Ovary (tissue), 9 donors: ENCODE measurements around the gene COL5A1. TPM values are rescaled to one million over a fixed set of nuclear protein-coding genes. Genes with fewer than 3 reads are reported as not detected.
"Not testable (repeated sequence)": the region's sequence is repeated elsewhere in the genome, so short reads cannot be mapped to it uniquely, and the experiment has no call there.

Experiments used
- DNase-seq, 5 donors: peaks; one replicate each; pipeline ENCODE4 v3.0.0-alpha.2; 2019 to 2020
- H3K27ac ChIP-seq, 2 donors: fragments of 200-600 bp; one replicate each; pipeline versions ENCODE4 v1.5.1 to v1.8.0; 2019 to 2022
- H3K27me3 ChIP-seq: fragments of 200-600 bp; one replicate; pipeline ENCODE4 v1.8.0; 2022
- H3K36me3 ChIP-seq: fragments of 200-600 bp; sonication (generic); one replicate; pipeline ENCODE4 v1.5.1; 2019
- H3K4me1 ChIP-seq: one replicate; pipeline ENCODE4 v1.8.1; 2013; ENCODE audit warnings: mild to moderate bottlenecking, moderate library complexity; ENCODE audit not compliant: insufficient read depth
- H3K4me3 ChIP-seq: fragments of 200-600 bp; sonication (generic); one replicate; pipeline ENCODE4 v1.5.1; 2017
- H3K9me3 ChIP-seq, 2 donors: fragments of 200-600 bp in 1 of 2; sonication (generic) in 1 of 2; one replicate each; pipeline versions ENCODE4 v1.5.1 to v1.8.1; 2013 to 2019; ENCODE audit warnings: mild to moderate bottlenecking in 1 of 2, moderate library complexity in 1 of 2
- CTCF ChIP-seq, 3 donors: fragments of 450-650 bp in 2 of 3; fragments of 200-600 bp in 1 of 3; IDR thresholded peaks; one replicate each; pipeline versions ENCODE4 v1.5.1 to v1.8.0; 2016 to 2022; ENCODE audit warnings: antibody characterized with exemption in 3 of 3, mild to moderate bottlenecking in 1 of 3
- EP300 ChIP-seq: sonication (generic); formaldehyde crosslinking; IDR thresholded peaks from one replicate; pipeline ENCODE4 v1.6.1; 2017; ENCODE audit warnings: antibody characterized with exemption
- POLR2A ChIP-seq: fragments of 450-650 bp; IDR thresholded peaks from one replicate; pipeline ENCODE4 v1.6.1; 2017; ENCODE audit warnings: antibody characterized with exemption, mild to moderate bottlenecking, moderate library complexity
- WGBS, 3 donors: extraction: QIAGEN DNeasy Blood & Tissue Kit in 1 of 3; methylation state at CpG; one replicate each; pipeline versions ENCODE4 v1.1.5 to v1.1.7; 2013 to 2017; 5-methylcytosine and 5-hydroxymethylcytosine counted together
- intact Hi-C, 4 donors: fragments of 100-400 bp; cut with DNase I; formaldehyde crosslinking; loops; one replicate each; pipeline versions ENCODE4 v1.11.0 to v1.15.1; 2022 to 2023
- polyA plus RNA-seq, 2 donors: library from polyadenylated mRNA; stranded (reverse); fragments of 200-250 nt in 1 of 2; fragments of 350-450 nt in 1 of 2; fragmentation: Illumina TruSeq in 1 of 2; extraction: RNeasy Lipid Tissue Mini Kit (QIAGEN cat#74804) in 1 of 2; gene quantifications; one replicate each; pipeline ENCODE4 v1.2.3, GENCODE V29; 2013 to 2014
- total RNA-seq, 7 donors: library from RNA; depleted of rRNA in 2 of 7; stranded (reverse); fragments of >200 nt in 2 of 7; fragmentation: NEBNext Ultra II Directional in 3 of 7; extraction: Animal tissue kit (Norgen Biotek cat#: 25700) in 3 of 7; gene quantifications; one replicate each; pipeline versions ENCODE4 v1.1.0 to v1.2.4, GENCODE V29; 2016 to 2023
- donor health status: DM: no; HTN: no; CAD: no; lungs with moderate emphysema.
- donor health status: DM: no; HTN: no; CAD: no.
- donor health status: Bipolar disorder and iron deficiency.
- donor health status: DM: yes; HTN: yes; CAD: no.
- donor health status: DM: no; HTN: no; CAD: no.
- donor health status: DM: yes; HTN: yes; CAD: no.

Gene COL5A1
- total and polyA plus RNA-seq, 9 donors, result 28.1 to 117 (median 54.6) TPM

GRCh38 chr9:134642385-134643181 is 980 bp downstream of the COL5A1 start:
- peaks cover 23% of the 10 kb centered on the region for H3K4me1 ChIP-seq
- no peaks in the 10 kb centered on the region for H3K27me3 ChIP-seq
- WGBS, 3 donors, result 0 to 6% (median 1%) methylated on average over 21 to 37 of the region's 37 CpGs
- H3K9me3 ChIP-seq, result no peaks in the 10 kb centered on the region
- no peaks in the 10 kb centered on the region for H3K36me3 ChIP-seq
- TF ChIP-seq CTCF (IDR thresholded peaks at IDR 0.05) (peak in 1 of 3 donors; percentile 24), POLR2A (peak; percentile 36), EP300 (no peak)
- H3K27ac ChIP-seq, result peak overlapping the region; percentile 65 to 83
- intact Hi-C loops, result loop anchor here in 3 of 4 donors (5.0 to 10.0 kb wide), 4 partner anchors 95 to 468 kb away; partner anchors contain the start of gene RXRA (in 1 of the 3)
- peak overlapping the region; percentile 86 for H3K4me3 ChIP-seq
- peak; percentile 71 to 83 (median 78) for DNase-seq

- peak overlapping the region; percentile 65 to 83 for H3K27ac ChIP-seq
- TF ChIP-seq CTCF (IDR thresholded peaks at IDR 0.05), result no peak
- no peak for TF ChIP-seq POLR2A
- DNase-seq, result peak; percentile 44 to 73 (median 59)
- WGBS, 3 donors, result 6 to 37% (median 8%) methylated on average over 16 of the region's 16 CpGs
- H3K4me3 ChIP-seq, result peak overlapping the region; percentile 86
- no peaks in the 10 kb centered on the region for H3K36me3 ChIP-seq
- H3K4me1 ChIP-seq, result peaks cover 23% of the 10 kb centered on the region
- H3K9me3 ChIP-seq, result no peaks in the 10 kb centered on the region
- intact Hi-C loops, result loop anchor here in 3 of 4 donors (5.0 to 10.0 kb wide), 4 partner anchors 94 to 468 kb away; partner anchors contain the start of gene RXRA (in 1 of the 3)
- H3K27me3 ChIP-seq, result no peaks in the 10 kb centered on the region
Observed at GRCh38 chr9:134643222-134643671, 1.6 kb downstream of the COL5A1 start.

GRCh38 chr9:134644401-134644724 is 2.8 kb downstream of the COL5A1 start:
- not testable (repeated sequence) for H3K36me3 ChIP-seq, H3K9me3 ChIP-seq, H3K27me3 ChIP-seq, H3K27ac ChIP-seq
- DNase-seq, result peak in 1 of 5 donors; percentile 55
- H3K4me1 ChIP-seq, result peaks cover 23% of the 10 kb centered on the region
- H3K4me3 ChIP-seq, result peak overlapping the region; percentile 42
- 1 to 20% (median 6%) methylated on average over 10 to 11 of the region's 14 CpGs for WGBS, 3 donors
- intact Hi-C loops, result loop anchor here in 3 of 4 donors (5.0 to 10.0 kb wide), 4 partner anchors 93 to 470 kb away; partner anchors contain the start of gene RXRA (in 1 of the 3)

- intact Hi-C loops, result loop anchor here in 3 of 4 donors (5.0 to 10.0 kb wide), 5 partner anchors 92 to 470 kb away; partner anchors contain the start of gene RXRA (in 1 of the 3)
- Histone ChIP-seq H3K36me3 (no peaks in the 10 kb centered on the region), H3K27ac (peak overlapping the region; percentile 64 to 71), H3K9me3 (no peaks in the 10 kb centered on the region), H3K27me3 (no peaks in the 10 kb centered on the region), H3K4me1 (peaks cover 23% of the 10 kb centered on the region), H3K4me3 (peak overlapping the region; percentile 42)
- TF ChIP-seq CTCF (IDR thresholded peaks at IDR 0.05) (no peak), EP300 (peak; percentile 74), POLR2A (no peak)
- 3 to 9% (median 5%) methylated on average over 22 of the region's 22 CpGs for WGBS, 3 donors
- peak; percentile 82 to 94 (median 85) for DNase-seq
Observed at GRCh38 chr9:134644725-134645606, 3.4 kb downstream of the COL5A1 start.
